K562 (cell line): ENCODE data around the gene USP20. TPM values are rescaled to one million over a fixed set of nuclear protein-coding genes. Genes with fewer than 3 reads are reported as not detected.
A peak's percentile ranks its signal among the peaks of the same experiment; 100 is the strongest.

Experiments
- ATAC-seq: fragments of 200-7000 bp; cut with Tn5 transposase; 3 replicates; pipeline ENCODE4 v1.9.1; 2020; ENCODE audit warnings: moderate library complexity
- BruUV-seq: library from RNA; stranded (reverse); fragments of 400-500 nt; replicated peaks from 2 replicates; lab custom pipeline; 2021; lab: Mats Ljungman, UMichigan
- CTCF ChIA-PET: fragments of 300-600 bp; formaldehyde crosslinking; extraction: SDS; loops from one replicate; lab custom pipeline; 2021; ENCODE audit warnings: low intra/inter-chr PET ratio; lab: Yijun Ruan, JAX
- POLR2A ChIA-PET: fragments of 300-600, 350-650 bp; sonication (Branson Sonifier 250); formaldehyde crosslinking; extraction: SDS; loops from one replicate; lab custom pipeline; 2021; ENCODE audit warnings: antibody characterized with exemption, inconsistent platforms; lab: Yijun Ruan, JAX
- DNase-seq, 4 experiments: peaks; one replicate each; pipeline versions ENCODE4 v3.0.0 to v3.0.0-alpha.2; 2011 to 2018; ENCODE audit warnings: low spot score in 3 of 4, mixed read lengths in 3 of 4; ENCODE audit errors: extremely low read depth in 1 of 4
- FAIRE-seq: peaks from 2 replicates; lab custom pipeline; 2011; peaks lifted over from hg19 to GRCh38; lab: Jason Lieb, UNC
- H2AFZ ChIP-seq: 2 replicates; pipeline ENCODE4 v1.6.0; 2011; ENCODE audit warnings: low read depth, low read length, control low read depth, inconsistent platforms
- H3K27ac ChIP-seq: fragments of 200-600 bp; 3 replicates; pipeline ENCODE4 v1.8.0; 2011; ENCODE audit warnings: low read depth, mild to moderate bottlenecking, control low read depth, inconsistent platforms, low read length, moderate library complexity, mixed read lengths; ENCODE audit errors: extremely low read depth
- H3K27me3 ChIP-seq, 2 experiments: fragments of 300-600 bp in 1 of 2; 2 replicates in 1 of 2; 3 replicates in 1 of 2; pipeline versions ENCODE4 v1.6.0 to v1.8.0; 2011; ENCODE audit warnings: inconsistent platforms in 2 of 2, low read length in 2 of 2, mild to moderate bottlenecking in 1 of 2, mixed read lengths in 1 of 2, moderate library complexity in 1 of 2; ENCODE audit not compliant: control insufficient read depth in 2 of 2, insufficient read depth in 2 of 2
- H3K36me3 ChIP-seq: fragments of 300-600 bp; 3 replicates; pipeline ENCODE4 v1.8.0; 2011; ENCODE audit warnings: mild to moderate bottlenecking, low read length, inconsistent platforms; ENCODE audit not compliant: control insufficient read depth, insufficient read depth
- H3K4me1 ChIP-seq, 2 experiments: fragments of 200-600 bp in 1 of 2; replicated peaks in 1 of 2; 2 replicates in 1 of 2; 3 replicates in 1 of 2; pipeline versions ENCODE4 v1.5.1 to v1.8.0; 2011; ENCODE audit warnings: inconsistent platforms in 2 of 2, low read length in 2 of 2, mild to moderate bottlenecking in 1 of 2, mixed read lengths in 1 of 2, moderate library complexity in 1 of 2; ENCODE audit not compliant: control insufficient read depth in 2 of 2, insufficient read depth in 2 of 2
- H3K4me2 ChIP-seq: 2 replicates; pipeline ENCODE4 v1.6.1; 2011; ENCODE audit warnings: low read length, control low read depth, inconsistent platforms, mixed read lengths; ENCODE audit not compliant: insufficient read depth
- H3K4me3 ChIP-seq: fragments of 200-600 bp; sonication (generic), shearing (Covaris generic); 2 replicates; pipeline ENCODE4 v1.5.1; 2016; ENCODE audit warnings: control low read depth, inconsistent platforms
- H3K79me2 ChIP-seq: fragments of 200-600 bp; 3 replicates; pipeline ENCODE4 v1.8.0; 2011; ENCODE audit warnings: low read length, inconsistent platforms; ENCODE audit not compliant: control insufficient read depth, insufficient read depth
- H3K9ac ChIP-seq, 2 experiments: 2 replicates each; pipeline versions ENCODE4 v1.6.0 to v1.6.1; 2011; ENCODE audit warnings: low read depth in 2 of 2, low read length in 2 of 2, control low read depth in 1 of 2, inconsistent platforms in 1 of 2, mild to moderate bottlenecking in 1 of 2, mixed read lengths in 1 of 2; ENCODE audit not compliant: insufficient read depth in 1 of 2
- H3K9me1 ChIP-seq: one replicate; pipeline ENCODE4 v1.6.0; 2011; ENCODE audit warnings: inconsistent platforms, mild to moderate bottlenecking, low read length, moderate library complexity; ENCODE audit not compliant: control insufficient read depth, insufficient read depth
- H3K9me3 ChIP-seq: replicated peaks from 2 replicates; pipeline ENCODE4 v1.5.1; 2011; ENCODE audit warnings: low read depth, low read length, inconsistent platforms; ENCODE audit not compliant: control insufficient read depth, insufficient read depth
- H4K20me1 ChIP-seq: replicated peaks from 2 replicates; pipeline ENCODE4 v1.6.1; 2011; ENCODE audit warnings: low read length, inconsistent platforms, mixed read lengths; ENCODE audit not compliant: control insufficient read depth, insufficient read depth
- CEBPB ChIP-seq: fragments of 450-650 bp; IDR thresholded peaks from 2 replicates; pipeline ENCODE4 v1.6.1; 2016; ENCODE audit warnings: missing genetic modification characterization, missing compliant biosample characterization
- CEBPG ChIP-seq, 3 experiments: fragments of 200-800 bp in 1 of 3; sonication (Bioruptor generic) in 1 of 3; sonication (generic) in 1 of 3; formaldehyde crosslinking in 1 of 3; IDR thresholded peaks in 2 of 3; conservative IDR thresholded peaks in 1 of 3; 2 replicates each; pipeline versions ENCODE4 v1.6.1 to v1.8.0; 2016 to 2022; ENCODE audit warnings: missing compliant biosample characterization in 2 of 3, missing genetic modification characterization in 2 of 3, mild to moderate bottlenecking in 1 of 3, missing genetic modification reagents in 1 of 3
- ERF ChIP-seq: fragments of 450-650 bp; formaldehyde crosslinking; IDR thresholded peaks from 2 replicates; pipeline ENCODE4 v1.4.0; 2020; ENCODE audit warnings: mild to moderate bottlenecking, mixed read lengths
- MAFK ChIP-seq: IDR thresholded peaks from 2 replicates; pipeline ENCODE4 v1.6.1; 2011; ENCODE audit warnings: low read length, improper control_type of control experiment
- MYC ChIP-seq, 2 experiments: fragments of 250-450 bp in 1 of 2; sonication (Bioruptor Pico) in 1 of 2; IDR thresholded peaks; 2 replicates each; pipeline versions ENCODE4 v1.5.1 to v1.6.1; 2012 to 2021; ENCODE audit warnings: low read depth in 2 of 2, borderline replicate concordance in 1 of 2, improper control_type of control experiment in 1 of 2, low read length in 1 of 2, mild to moderate bottlenecking in 1 of 2, moderate library complexity in 1 of 2
- POLR2A ChIP-seq: fragments of 450-650 bp; conservative IDR thresholded peaks from 2 replicates; pipeline ENCODE4 v1.6.1; 2016
- RB1 ChIP-seq: fragments of 450-650 bp; IDR thresholded peaks from 2 replicates; pipeline ENCODE4 v1.6.1; 2017; ENCODE audit warnings: low read depth, mild to moderate bottlenecking
- SIN3B ChIP-seq: fragments of 450-650 bp; IDR thresholded peaks from 2 replicates; pipeline ENCODE4 v1.6.1; 2017; ENCODE audit warnings: low read depth, mild to moderate bottlenecking, moderate library complexity
- SMAD4 ChIP-seq: fragments of 250-450 bp; sonication (Bioruptor Pico); conservative IDR thresholded peaks from 2 replicates; pipeline ENCODE4 v1.8.0; 2021; ENCODE audit warnings: inconsistent platforms, mild to moderate bottlenecking, moderate library complexity
- WHSC1 ChIP-seq: IDR thresholded peaks from one replicate; pipeline ENCODE4 v1.6.1; 2012; ENCODE audit warnings: low read length, control low read depth, inconsistent platforms
- ZNF165 ChIP-seq: fragments of 250-450 bp; sonication (Bioruptor Pico); IDR thresholded peaks from 2 replicates; pipeline ENCODE4 v1.4.0; 2020; ENCODE audit warnings: borderline replicate concordance
- ZNF24 ChIP-seq: fragments of 450-650 bp; IDR thresholded peaks from 2 replicates; pipeline ENCODE4 v1.6.1; 2016
- ZNF436 ChIP-seq: fragments of 250-450, 450-650 bp; sonication (Bioruptor Pico); formaldehyde crosslinking; IDR thresholded peaks from 2 replicates; pipeline ENCODE4 v1.7.0; 2020; ENCODE audit warnings: mild to moderate bottlenecking
- ZNF696 ChIP-seq: fragments of 250-450 bp; sonication (Bioruptor Pico); conservative IDR thresholded peaks from 2 replicates; pipeline ENCODE4 v1.4.0; 2020; ENCODE audit warnings: mild to moderate bottlenecking, moderate library complexity
- WGBS: fragments of 100-300 bp; shearing (Covaris generic); methylation state at CpG from one replicate; pipeline ENCODE4 v1.1.6; 2016; ENCODE audit warnings: low coverage, mixed read lengths; ENCODE audit not compliant: insufficient coverage; ENCODE audit errors: missing lambda C conversion rate; 5-methylcytosine and 5-hydroxymethylcytosine counted together
- in situ Hi-C: fragments of 300-500 bp; cut with MboI; formaldehyde crosslinking; loops from 4 replicates; pipeline ENCODE4 v1.15.0; 2018; ENCODE audit warnings: inconsistent platforms, mixed read lengths
- intact Hi-C: fragments of 100-400 bp; cut with micrococcal nuclease; formaldehyde crosslinking; loops from 2 replicates; pipeline ENCODE4 v1.14.2; 2022
- polyA plus RNA-seq, 8 experiments: library from polyadenylated mRNA; depleted of rRNA in 4 of 8; stranded (reverse) in 5 of 8; unstranded in 3 of 8; fragments of >200 nt; fragmentation: Nextera tagmentation in 2 of 8; fragmentation: Illumina TruSeq in 1 of 8; extraction: Ambion mirVana in 2 of 8; extraction: Trizol in 1 of 8; gene quantifications; 2 replicates each; pipeline versions ENCODE4 v1.2.1 to v1.2.3, GENCODE V29; 2011 to 2014; ENCODE audit warnings: inconsistent platforms in 1 of 8, missing spikeins in 1 of 8
- total RNA-seq, 7 experiments: library from RNA; depleted of rRNA in 6 of 7; stranded (reverse); fragments of >200 nt in 6 of 7; fragmentation: Illumina TruSeq in 2 of 7; extraction: Trizol in 2 of 7; gene quantifications; 2 replicates each; pipeline versions ENCODE4 v1.2.1 to v1.2.3, GENCODE V29; 2011 to 2021; ENCODE audit warnings: low replicate concordance in 1 of 7
- TF ChIP-seq, protein P1 (sequence below): fragments of 450-650 bp; formaldehyde crosslinking; IDR thresholded peaks from 2 replicates; pipeline ENCODE4 v1.4.0; 2020; ENCODE audit warnings: mild to moderate bottlenecking, moderate library complexity
- TF ChIP-seq, protein P2 (sequence below): fragments of 250-450 bp; sonication (Bioruptor Pico); IDR thresholded peaks from 2 replicates; pipeline ENCODE4 v1.8.0; 2021; ENCODE audit warnings: moderate library complexity, mild to moderate bottlenecking, inconsistent platforms
- TF ChIP-seq, protein P3 (sequence below): sonication (generic); formaldehyde crosslinking; IDR thresholded peaks from 2 replicates; pipeline ENCODE4 v1.8.0; 2022; ENCODE audit warnings: mild to moderate bottlenecking, low read depth, missing genetic modification reagents

Gene USP20
- total and polyA plus RNA-seq, 9 of the 15 experiments (the other 6 are each of a cell fraction or from before 2014, with no cell fraction given) = 1.9 to 136 (median 49.1) TPM

DNA sequence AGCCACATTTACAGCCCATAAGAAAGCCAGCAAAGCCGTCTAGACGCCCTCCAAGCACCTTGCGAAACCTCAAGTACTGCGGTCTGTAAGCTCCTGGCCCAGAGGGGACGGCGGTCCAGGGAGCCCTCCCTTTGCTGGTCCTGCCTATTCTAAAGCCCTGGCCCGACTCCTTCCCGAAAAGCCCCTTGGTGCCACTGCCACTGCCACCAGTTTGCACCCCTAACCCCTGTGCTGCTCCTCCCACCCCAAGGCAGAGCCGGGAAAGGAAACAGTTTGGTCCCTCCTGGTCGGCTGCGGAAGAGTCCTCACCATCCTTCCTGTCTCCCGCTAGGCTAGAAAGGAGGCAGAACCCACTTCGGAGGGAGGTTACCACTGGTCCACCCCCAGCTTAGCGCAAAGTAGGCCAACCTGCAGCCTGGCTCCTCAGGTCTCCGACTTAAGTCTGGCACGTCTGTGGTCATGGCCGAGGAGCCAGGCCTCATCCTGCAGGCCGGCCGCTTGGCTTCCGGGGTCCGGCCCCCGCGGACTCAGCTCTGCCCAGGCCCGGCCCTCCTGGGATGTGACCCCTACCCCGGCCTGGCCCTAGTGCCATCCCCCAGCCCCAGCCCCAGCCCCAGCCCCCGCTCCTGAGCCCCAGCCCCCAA lies 12.2 kb upstream of the USP20 start:
- POLR2A ChIA-PET = interaction anchor here (0.7 to 5.1 kb wide), 4 partner anchors 11 to 541 kb away, joined by 3 to 49 read pairs (median 4); no protein-coding TSS in a partner anchor
- WGBS = 32% methylated on average over 19 of the region's 26 CpGs
- no peak for FAIRE-seq
- TF ChIP-seq SIN3B (0 out of 2 replicates have a peak, but pooled peaks have one; percentile 23), ERF (CRISPR knock-in tag) (0 out of 2 replicates have a peak, but pooled peaks have one; percentile 20), POLR2A (0 out of 2 replicates have a peak, but pooled peaks have one; percentile 16), MYC (IDR thresholded peaks at IDR 0.05; ENCODE audit: low read depth, low read length) (no peak), MYC (CRISPR knock-in tag; IDR thresholded peaks at IDR 0.05; ENCODE audit: borderline replicate concordance, low read depth) (no peak), RB1 (peak; percentile 43; the same call in 1 of the 2 replicates), CEBPG (CRISPR knock-in tag; IDR thresholded peaks at IDR 0.05) (peak; percentile 53; the same call in 1 of the 2 replicates), CEBPG (tag; conservative IDR thresholded peaks at IDR 0.05 in 1 of 2, IDR thresholded peaks at IDR 0.05 in 1 of 2) (no peak; a peak in 1 of 4 replicates), ZNF24 (no peak), WHSC1 (peak; percentile 53), ZNF436 (no peak), CEBPB (peak; percentile 90), SMAD4 (peak; percentile 61; the same call in 1 of the 2 replicates), ZNF165 (0 out of 2 replicates have a peak, but pooled peaks have one; percentile 37), ZNF696 (CRISPR knock-in tag) (no peak), MAFK (no peak)
- TF ChIP-seq, protein P1, sequence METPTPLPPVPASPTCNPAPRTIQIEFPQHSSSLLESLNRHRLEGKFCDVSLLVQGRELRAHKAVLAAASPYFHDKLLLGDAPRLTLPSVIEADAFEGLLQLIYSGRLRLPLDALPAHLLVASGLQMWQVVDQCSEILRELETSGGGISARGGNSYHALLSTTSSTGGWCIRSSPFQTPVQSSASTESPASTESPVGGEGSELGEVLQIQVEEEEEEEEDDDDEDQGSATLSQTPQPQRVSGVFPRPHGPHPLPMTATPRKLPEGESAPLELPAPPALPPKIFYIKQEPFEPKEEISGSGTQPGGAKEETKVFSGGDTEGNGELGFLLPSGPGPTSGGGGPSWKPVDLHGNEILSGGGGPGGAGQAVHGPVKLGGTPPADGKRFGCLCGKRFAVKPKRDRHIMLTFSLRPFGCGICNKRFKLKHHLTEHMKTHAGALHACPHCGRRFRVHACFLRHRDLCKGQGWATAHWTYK (CRISPR knock-in tag) = peak; percentile 79; the same call in 1 of the 2 replicates
- TF ChIP-seq, protein P2, sequence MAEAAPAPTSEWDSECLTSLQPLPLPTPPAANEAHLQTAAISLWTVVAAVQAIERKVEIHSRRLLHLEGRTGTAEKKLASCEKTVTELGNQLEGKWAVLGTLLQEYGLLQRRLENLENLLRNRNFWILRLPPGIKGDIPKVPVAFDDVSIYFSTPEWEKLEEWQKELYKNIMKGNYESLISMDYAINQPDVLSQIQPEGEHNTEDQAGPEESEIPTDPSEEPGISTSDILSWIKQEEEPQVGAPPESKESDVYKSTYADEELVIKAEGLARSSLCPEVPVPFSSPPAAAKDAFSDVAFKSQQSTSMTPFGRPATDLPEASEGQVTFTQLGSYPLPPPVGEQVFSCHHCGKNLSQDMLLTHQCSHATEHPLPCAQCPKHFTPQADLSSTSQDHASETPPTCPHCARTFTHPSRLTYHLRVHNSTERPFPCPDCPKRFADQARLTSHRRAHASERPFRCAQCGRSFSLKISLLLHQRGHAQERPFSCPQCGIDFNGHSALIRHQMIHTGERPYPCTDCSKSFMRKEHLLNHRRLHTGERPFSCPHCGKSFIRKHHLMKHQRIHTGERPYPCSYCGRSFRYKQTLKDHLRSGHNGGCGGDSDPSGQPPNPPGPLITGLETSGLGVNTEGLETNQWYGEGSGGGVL (CRISPR knock-in tag) = no peak
- TF ChIP-seq, protein P3, sequence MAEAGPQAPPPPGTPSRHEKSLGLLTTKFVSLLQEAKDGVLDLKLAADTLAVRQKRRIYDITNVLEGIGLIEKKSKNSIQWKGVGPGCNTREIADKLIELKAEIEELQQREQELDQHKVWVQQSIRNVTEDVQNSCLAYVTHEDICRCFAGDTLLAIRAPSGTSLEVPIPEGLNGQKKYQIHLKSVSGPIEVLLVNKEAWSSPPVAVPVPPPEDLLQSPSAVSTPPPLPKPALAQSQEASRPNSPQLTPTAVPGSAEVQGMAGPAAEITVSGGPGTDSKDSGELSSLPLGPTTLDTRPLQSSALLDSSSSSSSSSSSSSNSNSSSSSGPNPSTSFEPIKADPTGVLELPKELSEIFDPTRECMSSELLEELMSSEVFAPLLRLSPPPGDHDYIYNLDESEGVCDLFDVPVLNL (CRISPR knock-in tag) = 0 out of 2 replicates have a peak, but pooled peaks have one; percentile 25

More for the DNA sequence above, 12.2 kb upstream of the USP20 start:
- Histone ChIP-seq H4K20me1 (no peaks in the 10 kb centered on the region), H3K9ac (peak overlapping the region; percentile 70 to 97), H3K4me1 (peaks cover 12 to 13% of the 10 kb centered on the region in 2 experiments; a peak in 4 of 5 replicates), H3K27me3 (no peaks in the 10 kb centered on the region), H3K4me3 (peak overlapping the region; percentile 88), H2AFZ (peak overlapping the region; percentile 35), H3K4me2 (peak overlapping the region; percentile 95), H3K9me1 (no peaks in the 10 kb centered on the region), H3K36me3 (peaks cover 59% of the 10 kb centered on the region), H3K27ac (peak overlapping the region; percentile 23; the same call in 2 of the 3 replicates), H3K79me2 (peaks cover 26% of the 10 kb centered on the region), H3K9me3 (no peaks in the 10 kb centered on the region)
- ATAC-seq = peak; percentile 57
- CTCF ChIA-PET = no interaction called here
- DNase-seq = peak in 2 of 4 experiments; percentile 53 to 76
- intact Hi-C loops (no loop called here), in situ Hi-C loops (no loop called here)
- no TSS peak for BruUV-seq
